CD14-positive monocyte (primary cell): Measurements from ENCODE around the gene CD247. TPM values are rescaled to one million over a fixed set of nuclear protein-coding genes. Genes with fewer than 3 reads are reported as not detected.

Experiments
- DNase-seq, 3 donors: peaks; one replicate each; pipeline ENCODE4 v3.0.0-alpha.2; 2011 to 2022
- H2AFZ ChIP-seq: 2 replicates; pipeline ENCODE4 v1.6.0; 2012; ENCODE audit warnings: mild to moderate bottlenecking, low read depth, low read length, inconsistent platforms; ENCODE audit not compliant: insufficient read depth, poor library complexity, severe bottlenecking
- H3K27ac ChIP-seq, 2 donors: 1 replicate in 1 of 2; 2 replicates in 1 of 2; pipeline ENCODE4 v1.5.1; 2012 to 2013; ENCODE audit warnings: low read length in 2 of 2, control low read depth in 1 of 2, inconsistent platforms in 1 of 2, low read depth in 1 of 2, mild to moderate bottlenecking in 1 of 2
- H3K27me3 ChIP-seq, 2 donors: one replicate each; pipeline versions ENCODE4 v1.6.0 to v1.6.1; 2011 to 2013; ENCODE audit warnings: low read length in 2 of 2; ENCODE audit not compliant: control insufficient read depth in 2 of 2, insufficient read depth in 2 of 2
- H3K36me3 ChIP-seq, 2 donors: replicated peaks in 1 of 2; 1 replicate in 1 of 2; 2 replicates in 1 of 2; pipeline versions ENCODE4 v1.5.1 to v1.6.1; 2012 to 2013; ENCODE audit warnings: low read length in 2 of 2, control low read depth in 1 of 2, inconsistent platforms in 1 of 2, mild to moderate bottlenecking in 1 of 2; ENCODE audit not compliant: insufficient read depth in 2 of 2, control insufficient read depth in 1 of 2
- H3K4me1 ChIP-seq, 2 donors: 1 replicate in 1 of 2; 2 replicates in 1 of 2; pipeline versions ENCODE4 v1.5.1 to v1.6.1; 2012 to 2013; ENCODE audit warnings: low read length in 2 of 2, control low read depth in 1 of 2, inconsistent platforms in 1 of 2, mild to moderate bottlenecking in 1 of 2, moderate library complexity in 1 of 2; ENCODE audit not compliant: insufficient read depth in 2 of 2, control insufficient read depth in 1 of 2
- H3K4me2 ChIP-seq: replicated peaks from 2 replicates; pipeline ENCODE3; 2012; ENCODE audit warnings: low read length, moderate library complexity, mild to moderate bottlenecking; ENCODE audit not compliant: poor library complexity, severe bottlenecking; ENCODE audit errors: extremely low read depth
- H3K4me3 ChIP-seq, 3 experiments: fragments of 200-600 bp in 1 of 3; sonication (generic) in 1 of 3; replicated peaks in 1 of 3; 1 replicate in 2 of 3; 2 replicates in 1 of 3; pipeline ENCODE4 v1.5.1; 2011 to 2013; ENCODE audit warnings: low read length in 3 of 3, mild to moderate bottlenecking in 3 of 3, control low read depth in 2 of 3, low read depth in 2 of 3, inconsistent platforms in 1 of 3, moderate library complexity in 1 of 3
- H3K79me2 ChIP-seq: 2 replicates; pipeline ENCODE4 v1.6.0; 2012; ENCODE audit warnings: mild to moderate bottlenecking, control low read depth, inconsistent platforms, low read length, moderate library complexity; ENCODE audit not compliant: insufficient read depth
- H3K9ac ChIP-seq: 2 replicates; pipeline ENCODE4 v1.6.0; 2017; ENCODE audit warnings: low read length, mild to moderate bottlenecking; ENCODE audit not compliant: insufficient read depth, poor library complexity, severe bottlenecking
- H3K9me3 ChIP-seq, 2 donors: replicated peaks in 1 of 2; 1 replicate in 1 of 2; 2 replicates in 1 of 2; pipeline versions ENCODE4 v1.5.1 to v1.6.1; 2012 to 2013; ENCODE audit warnings: low read length in 2 of 2, control low read depth in 1 of 2; ENCODE audit not compliant: control insufficient read depth in 1 of 2, insufficient read depth in 1 of 2
- H4K20me1 ChIP-seq: 2 replicates; pipeline ENCODE4 v1.6.0; 2012; ENCODE audit warnings: mild to moderate bottlenecking, low read length, control low read depth, moderate library complexity; ENCODE audit not compliant: insufficient read depth
- H3K27ac Mint-ChIP-seq, 7 donors: one replicate each; pipeline ENCODE4 v1.8.0; 2020; ENCODE audit warnings: mild to moderate bottlenecking in 7 of 7, mixed read lengths in 7 of 7, moderate library complexity in 6 of 7, inconsistent platforms in 2 of 7
- H3K27me3 Mint-ChIP-seq, 3 donors: one replicate each; pipeline ENCODE4 v1.8.0; 2021 to 2022; ENCODE audit warnings: low read depth in 3 of 3, mild to moderate bottlenecking in 3 of 3, mixed read lengths in 3 of 3, moderate library complexity in 3 of 3, inconsistent platforms in 1 of 3
- H3K36me3 Mint-ChIP-seq, 2 donors: one replicate each; pipeline ENCODE4 v1.8.0; 2020; ENCODE audit warnings: mixed read lengths in 2 of 2, inconsistent platforms in 1 of 2, mild to moderate bottlenecking in 1 of 2
- H3K4me1 Mint-ChIP-seq: one replicate; pipeline ENCODE4 v1.8.0; 2020; ENCODE audit warnings: mild to moderate bottlenecking, mixed read lengths
- H3K4me3 Mint-ChIP-seq, 2 donors: one replicate each; pipeline ENCODE4 v1.8.0; 2020; ENCODE audit warnings: mild to moderate bottlenecking in 2 of 2, mixed read lengths in 2 of 2, moderate library complexity in 1 of 2
- H3K9me3 Mint-ChIP-seq, 7 donors: one replicate each; pipeline ENCODE4 v1.8.0; 2020 to 2022; ENCODE audit warnings: mixed read lengths in 7 of 7, mild to moderate bottlenecking in 6 of 7, moderate library complexity in 6 of 7, inconsistent platforms in 2 of 7
- WGBS: methylation state at CpG from one replicate; pipeline ENCODE4 v1.1.5; 2013; ENCODE audit warnings: missing lambda C conversion rate; ENCODE audit not compliant: insufficient coverage; 5-methylcytosine and 5-hydroxymethylcytosine counted together
- intact Hi-C, 2 donors: fragments of 100-400 bp; cut with micrococcal nuclease; formaldehyde crosslinking; loops; one replicate each; pipeline versions ENCODE4 v1.15.0 to v1.15.1; 2023
- polyA plus RNA-seq, 3 donors: library from polyadenylated mRNA; depleted of rRNA in 1 of 3; unstranded in 2 of 3; stranded (reverse) in 1 of 3; fragments of 300-500 nt in 2 of 3; fragments of >200 nt in 1 of 3; fragmentation: Illumina TruSeq in 2 of 3; gene quantifications; 1 replicate in 2 of 3; 2 replicates in 1 of 3; pipeline ENCODE4 v1.2.3, GENCODE V29; 2012 to 2021
- TF ChIP-seq, protein P1 (sequence below): fragments of 200-600 bp; IDR thresholded peaks from one replicate; pipeline ENCODE4 v1.8.0; 2022; ENCODE audit warnings: antibody characterized with exemption, mild to moderate bottlenecking

CD247 gene
- polyA plus RNA-seq, 3 donors = 0.29 to 1.8 (median 1.6) TPM

DNA sequence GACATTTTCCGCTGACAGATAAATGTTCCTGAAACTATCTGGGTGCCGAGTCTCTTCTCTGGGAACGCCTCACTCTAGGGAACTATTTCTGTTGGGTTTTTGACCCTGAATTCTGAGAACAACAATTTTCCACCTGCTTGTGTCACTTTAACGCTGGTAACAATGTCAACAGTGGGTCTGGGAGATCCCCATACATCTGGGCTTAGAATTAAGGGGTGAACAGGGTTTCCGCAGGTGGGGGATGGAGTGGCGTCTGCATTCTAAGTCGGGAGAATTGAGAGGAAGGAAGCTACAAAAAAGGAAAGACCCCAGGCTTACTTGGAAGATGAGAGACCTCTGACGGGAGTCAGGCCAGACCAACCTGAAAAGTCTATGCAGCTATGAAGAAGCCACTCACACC is 8.7 kb downstream of the CD247 start:
- Histone ChIP-seq H4K20me1 (no peaks in the 10 kb centered on the region), H3K4me1 (no peaks in the 10 kb centered on the region), H2AFZ (no peak overlapping the region), H3K9ac (no peak overlapping the region), H3K36me3 (no peaks in the 10 kb centered on the region), H3K4me2 (no peak overlapping the region), H3K4me3 (no peak overlapping the region), H3K27me3 (no peaks in the 10 kb centered on the region), H3K79me2 (no peaks in the 10 kb centered on the region), H3K27ac (no peak overlapping the region), H3K9me3 (no peaks in the 10 kb centered on the region)
- Mint-ChIP-seq H3K4me3 (no peak overlapping the region), H3K27me3 (peaks cover 4 to 6% (median 5%) of the 10 kb centered on the region in 3 donors), H3K27ac (no peak overlapping the region), H3K36me3 (no peaks in the 10 kb centered on the region), H3K4me1 (no peaks in the 10 kb centered on the region), H3K9me3 (no peaks in the 10 kb centered on the region)
- intact Hi-C loops = no loop called here
- DNase-seq = no peak
- whole genome bisulfite sequencing = 87% methylated on average over 6 of the region's 8 CpGs
- TF ChIP-seq, protein P1, sequence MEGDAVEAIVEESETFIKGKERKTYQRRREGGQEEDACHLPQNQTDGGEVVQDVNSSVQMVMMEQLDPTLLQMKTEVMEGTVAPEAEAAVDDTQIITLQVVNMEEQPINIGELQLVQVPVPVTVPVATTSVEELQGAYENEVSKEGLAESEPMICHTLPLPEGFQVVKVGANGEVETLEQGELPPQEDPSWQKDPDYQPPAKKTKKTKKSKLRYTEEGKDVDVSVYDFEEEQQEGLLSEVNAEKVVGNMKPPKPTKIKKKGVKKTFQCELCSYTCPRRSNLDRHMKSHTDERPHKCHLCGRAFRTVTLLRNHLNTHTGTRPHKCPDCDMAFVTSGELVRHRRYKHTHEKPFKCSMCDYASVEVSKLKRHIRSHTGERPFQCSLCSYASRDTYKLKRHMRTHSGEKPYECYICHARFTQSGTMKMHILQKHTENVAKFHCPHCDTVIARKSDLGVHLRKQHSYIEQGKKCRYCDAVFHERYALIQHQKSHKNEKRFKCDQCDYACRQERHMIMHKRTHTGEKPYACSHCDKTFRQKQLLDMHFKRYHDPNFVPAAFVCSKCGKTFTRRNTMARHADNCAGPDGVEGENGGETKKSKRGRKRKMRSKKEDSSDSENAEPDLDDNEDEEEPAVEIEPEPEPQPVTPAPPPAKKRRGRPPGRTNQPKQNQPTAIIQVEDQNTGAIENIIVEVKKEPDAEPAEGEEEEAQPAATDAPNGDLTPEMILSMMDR = no peak

DNA sequence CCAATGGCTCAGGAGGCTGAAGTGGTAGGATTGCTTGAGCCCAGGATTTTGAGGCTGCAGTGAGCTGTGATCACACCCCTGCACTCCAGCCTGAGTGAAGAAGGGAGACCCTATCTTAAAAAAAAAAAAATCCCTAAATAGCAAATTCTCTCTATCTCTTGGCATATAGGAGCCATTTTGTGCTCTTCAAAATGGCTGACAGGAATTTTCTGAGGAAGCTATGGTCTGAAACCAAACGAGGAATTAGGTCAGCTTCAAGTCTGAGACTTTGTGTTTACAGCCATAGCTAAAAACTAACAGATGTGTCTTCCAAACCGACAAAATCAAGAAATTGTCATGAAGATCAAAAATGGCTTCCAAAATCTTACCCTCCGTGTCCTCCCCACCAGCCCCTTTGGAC is 10.6 kb downstream of the CD247 start:
- no peak overlapping the region for H3K4me3 ChIP-seq
- no peak overlapping the region for H3K27ac Mint-ChIP-seq
- no peak overlapping the region for H2AFZ ChIP-seq
- H3K4me2 ChIP-seq = no peak overlapping the region
- H3K9me3 Mint-ChIP-seq = no peaks in the 10 kb centered on the region
- TF ChIP-seq, protein P1 = no peak
- H3K27me3 Mint-ChIP-seq = peaks cover 4 to 7% (median 6%) of the 10 kb centered on the region in 3 donors
- H3K79me2 ChIP-seq = no peaks in the 10 kb centered on the region
- H3K27ac ChIP-seq = no peak overlapping the region
- no peaks in the 10 kb centered on the region for H3K27me3 ChIP-seq
- no peak overlapping the region for H3K4me3 Mint-ChIP-seq
- no peaks in the 10 kb centered on the region for H3K9me3 ChIP-seq
- H3K4me1 ChIP-seq = no peaks in the 10 kb centered on the region
- H3K36me3 Mint-ChIP-seq = no peaks in the 10 kb centered on the region
- H3K4me1 Mint-ChIP-seq = no peaks in the 10 kb centered on the region
- 75% methylated on average over 3 of the region's 3 CpGs for WGBS
- H4K20me1 ChIP-seq = no peaks in the 10 kb centered on the region
- H3K9ac ChIP-seq = no peak overlapping the region
- intact Hi-C loops = no loop called here
- DNase-seq = no peak
- H3K36me3 ChIP-seq = no peaks in the 10 kb centered on the region
